Tibial artery (tissue), 4 donors: ENCODE results near the gene MACROD2.

ENCODE experiments used
- DNase-seq, 2 donors: peaks; one replicate each; pipeline ENCODE4 v3.0.0-alpha.2; 2019
- H3K27ac ChIP-seq, 2 donors: fragments of 200-600 bp; sonication (generic) in 1 of 2; 1 replicate in 1 of 2; 2 replicates in 1 of 2; pipeline ENCODE4 v1.5.1; 2018 to 2019; ENCODE audit warnings: mild to moderate bottlenecking in 1 of 2
- H3K27me3 ChIP-seq, 2 donors: fragments of 200-600 bp; sonication (generic) in 1 of 2; one replicate each; pipeline versions ENCODE4 v1.5.1 to v1.6.0; 2016 to 2019
- H3K36me3 ChIP-seq, 3 donors: fragments of 200-600 bp; sonication (generic) in 2 of 3; one replicate each; pipeline ENCODE4 v1.5.1; 2016 to 2019; ENCODE audit warnings: mild to moderate bottlenecking in 2 of 3
- H3K4me1 ChIP-seq, 4 donors: fragments of 200-600 bp; sonication (generic) in 2 of 4; 1 replicate in 3 of 4; 2 replicates in 1 of 4; pipeline ENCODE4 v1.5.1; 2016 to 2019
- H3K4me3 ChIP-seq, 2 donors: fragments of 200-600 bp; sonication (generic) in 1 of 2; 1 replicate in 1 of 2; 2 replicates in 1 of 2; pipeline ENCODE4 v1.5.1; 2018 to 2019; ENCODE audit warnings: mild to moderate bottlenecking in 2 of 2
- H3K9me3 ChIP-seq, 3 donors: fragments of 200-600 bp; sonication (generic) in 1 of 3; one replicate each; pipeline ENCODE4 v1.5.1; 2016 to 2019
- CTCF ChIP-seq, 2 experiments: fragments of 200-600 bp in 1 of 2; fragments of 450-650 bp in 1 of 2; IDR thresholded peaks; one replicate each; pipeline ENCODE4 v1.5.1; 2017 to 2019; ENCODE audit warnings: antibody characterized with exemption in 2 of 2, mild to moderate bottlenecking in 1 of 2, moderate library complexity in 1 of 2
- intact Hi-C: fragments of 100-400 bp; cut with DNase I; formaldehyde crosslinking; loops from one replicate; pipeline ENCODE4 v1.15.0; 2023; ENCODE audit warnings: low total_unique reads

MACROD2 gene

GRCh38 chr20:15854911-15855310, 1859.6 kb downstream of the MACROD2 start:
- no peaks in the 10 kb centered on the region for H3K36me3 ChIP-seq
- H3K9me3 ChIP-seq, result no peaks in the 10 kb centered on the region
- DNase-seq, result no peak
- no peak overlapping the region for H3K4me3 ChIP-seq
- no peaks in the 10 kb centered on the region for H3K27me3 ChIP-seq
- intact Hi-C loops, result no loop called here
- no peaks in the 10 kb centered on the region for H3K4me1 ChIP-seq
- no peak overlapping the region for H3K27ac ChIP-seq
- no peak for TF ChIP-seq CTCF (IDR thresholded peaks at IDR 0.05)

- intact Hi-C loops, result no loop called here
- Histone ChIP-seq H3K9me3 (no peaks in the 10 kb centered on the region), H3K27ac (no peak overlapping the region), H3K27me3 (no peaks in the 10 kb centered on the region), H3K4me1 (no peaks in the 10 kb centered on the region), H3K36me3 (no peaks in the 10 kb centered on the region), H3K4me3 (no peak overlapping the region)
- no peak for DNase-seq
- TF ChIP-seq CTCF (IDR thresholded peaks at IDR 0.05), result no peak
Observed at GRCh38 chr20:15857173-15857784, 1862.0 kb downstream of the MACROD2 start.

- H3K4me3 ChIP-seq, result no peak overlapping the region
- no peaks in the 10 kb centered on the region for H3K9me3 ChIP-seq
- no peaks in the 10 kb centered on the region for H3K27me3 ChIP-seq
- TF ChIP-seq CTCF (IDR thresholded peaks at IDR 0.05), result no peak
- intact Hi-C loops, result no loop called here
- no peak overlapping the region for H3K27ac ChIP-seq
- no peaks in the 10 kb centered on the region for H3K36me3 ChIP-seq
- no peaks in the 10 kb centered on the region for H3K4me1 ChIP-seq
- no peak for DNase-seq
Observed at GRCh38 chr20:15859061-15859460, 1863.7 kb downstream of the MACROD2 start.

DNA sequence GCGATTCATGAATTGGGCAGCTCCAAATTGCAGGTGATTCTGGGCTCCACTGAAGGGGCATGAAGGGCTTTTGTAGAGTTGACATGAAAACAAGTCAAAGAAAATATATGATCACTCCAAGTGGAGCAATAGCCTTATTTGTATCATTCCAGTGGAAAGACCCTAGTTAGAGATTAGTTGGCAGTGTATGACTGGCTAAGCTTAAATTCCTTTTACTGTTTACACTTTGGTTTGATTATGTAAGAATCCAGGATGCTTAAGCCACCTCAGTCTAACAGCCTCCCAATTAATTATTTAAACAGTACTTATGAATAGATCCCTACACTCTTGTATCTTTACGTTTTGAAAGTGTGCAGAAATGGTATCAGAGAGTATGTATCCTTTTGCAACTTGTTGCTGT, 1865.5 kb downstream of the MACROD2 start:
- H3K4me3 ChIP-seq, result no peak overlapping the region
- H3K27ac ChIP-seq, result no peak overlapping the region
- H3K9me3 ChIP-seq, result no peaks in the 10 kb centered on the region
- no peak for TF ChIP-seq CTCF (IDR thresholded peaks at IDR 0.05)
- H3K27me3 ChIP-seq, result no peaks in the 10 kb centered on the region
- H3K4me1 ChIP-seq, result no peaks in the 10 kb centered on the region
- no peaks in the 10 kb centered on the region for H3K36me3 ChIP-seq
- DNase-seq, result no peak
- intact Hi-C loops, result no loop called here

- intact Hi-C loops, result no loop called here
- no peaks in the 10 kb centered on the region for H3K36me3 ChIP-seq
Observed at GRCh38 chr20:15862178-15862577, 1866.9 kb downstream of the MACROD2 start.

More at GRCh38 chr20:15862178-15862577, 1866.9 kb downstream of the MACROD2 start:
- H3K27ac ChIP-seq, result no peak overlapping the region
- no peak overlapping the region for H3K4me3 ChIP-seq
- H3K27me3 ChIP-seq, result no peaks in the 10 kb centered on the region
- H3K9me3 ChIP-seq, result no peaks in the 10 kb centered on the region
- TF ChIP-seq CTCF (IDR thresholded peaks at IDR 0.05), result no peak
- no peaks in the 10 kb centered on the region for H3K4me1 ChIP-seq
- DNase-seq, result no peak
